Vagina (tissue), 2 donors: ENCODE results near the gene PACRG.

Source experiments
- CTCF ChIP-seq, 3 experiments: fragments of 450-650 bp in 2 of 3; fragments of 200-600 bp in 1 of 3; sonication (generic) in 1 of 3; IDR thresholded peaks; one replicate each; pipeline ENCODE4 v1.5.1; 2017 to 2019; ENCODE audit warnings: antibody characterized with exemption in 3 of 3, mild to moderate bottlenecking in 2 of 3, moderate library complexity in 2 of 3
- POLR2A ChIP-seq, 2 donors: fragments of 450-650 bp; IDR thresholded peaks; one replicate each; pipeline ENCODE4 v1.6.1; 2017; ENCODE audit warnings: antibody characterized with exemption in 2 of 2, mild to moderate bottlenecking in 2 of 2, moderate library complexity in 2 of 2
- POLR2AphosphoS5 ChIP-seq, 2 donors: sonication (generic); formaldehyde crosslinking; IDR thresholded peaks; one replicate each; pipeline ENCODE4 v1.9.0; 2017; ENCODE audit warnings: antibody characterized with exemption in 2 of 2, mild to moderate bottlenecking in 2 of 2, low read depth in 1 of 2; ENCODE audit not compliant: insufficient read depth in 1 of 2

- TF ChIP-seq CTCF (IDR thresholded peaks at IDR 0.05) = no peak
- TF ChIP-seq POLR2A (IDR thresholded peaks at IDR 0.05) = no peak
- TF ChIP-seq POLR2AphosphoS5 (IDR thresholded peaks at IDR 0.05; ENCODE audit: insufficient read depth in 1 of 2, low read depth in 1 of 2) = no peak
Observed at GRCh38 chr6:163243692-163244589, 516.2 kb downstream of the PACRG start.
